Activated naive CD8-positive, alpha-beta T cell (primary cell): ENCODE measurements around the gene SSBP4.

Source experiments
- H3K27ac Mint-ChIP-seq: one replicate; pipeline ENCODE4 v1.8.0; 2021; ENCODE audit warnings: mixed read lengths
- H3K27me3 Mint-ChIP-seq: one replicate; pipeline ENCODE4 v1.8.0; 2021; ENCODE audit warnings: mixed read lengths
- H3K36me3 Mint-ChIP-seq: one replicate; pipeline ENCODE4 v1.8.0; 2021; ENCODE audit warnings: mixed read lengths
- H3K4me1 Mint-ChIP-seq: one replicate; pipeline ENCODE4 v1.8.0; 2021; ENCODE audit warnings: low read depth, mixed read lengths
- H3K4me3 Mint-ChIP-seq: one replicate; pipeline ENCODE4 v1.8.0; 2021; ENCODE audit warnings: mild to moderate bottlenecking, mixed read lengths
- H3K9me3 Mint-ChIP-seq: one replicate; pipeline ENCODE4 v1.8.0; 2021; ENCODE audit warnings: low read depth, mixed read lengths

SSBP4 gene

DNA sequence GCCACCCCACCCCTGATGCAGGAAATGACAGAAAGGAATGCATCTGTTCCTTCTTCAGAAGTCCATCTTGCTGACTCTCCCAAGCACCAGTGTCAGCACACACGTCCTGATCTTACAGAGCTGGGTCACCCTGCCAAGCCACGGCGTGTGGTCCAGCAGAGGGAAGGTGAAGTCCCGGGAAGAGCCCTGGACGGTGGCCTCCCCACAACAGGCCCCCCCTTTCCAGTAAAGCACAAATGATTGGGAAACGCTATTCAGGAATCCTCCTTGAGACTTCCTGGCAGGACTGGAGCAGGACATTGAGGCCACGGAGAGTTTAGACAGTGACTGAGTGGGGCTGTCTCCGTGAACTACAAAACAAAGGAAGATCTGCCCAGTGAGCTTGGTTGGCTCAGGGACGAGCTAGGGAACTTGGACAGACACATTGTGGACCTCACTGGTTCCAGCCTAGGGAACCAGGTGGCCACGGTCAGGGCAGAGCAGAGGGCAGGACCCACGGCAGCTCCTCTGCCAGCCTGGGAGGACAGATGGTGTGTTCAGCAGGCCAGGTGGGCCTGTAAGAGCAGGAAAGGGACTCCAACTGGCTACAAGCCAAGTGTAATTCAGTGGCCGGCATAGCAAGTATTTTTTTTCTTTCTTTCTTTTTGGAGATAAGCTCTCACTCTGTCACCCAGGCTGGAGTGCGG lies 61.0 kb downstream of the SSBP4 start:
- peaks cover 54% of the 10 kb centered on the region for H3K4me1 Mint-ChIP-seq
- no peaks in the 10 kb centered on the region for H3K9me3 Mint-ChIP-seq
- no peaks in the 10 kb centered on the region for H3K27me3 Mint-ChIP-seq
- H3K27ac Mint-ChIP-seq, result peak overlapping the region; percentile 89
- no peaks in the 10 kb centered on the region for H3K36me3 Mint-ChIP-seq
- no peak overlapping the region for H3K4me3 Mint-ChIP-seq

DNA sequence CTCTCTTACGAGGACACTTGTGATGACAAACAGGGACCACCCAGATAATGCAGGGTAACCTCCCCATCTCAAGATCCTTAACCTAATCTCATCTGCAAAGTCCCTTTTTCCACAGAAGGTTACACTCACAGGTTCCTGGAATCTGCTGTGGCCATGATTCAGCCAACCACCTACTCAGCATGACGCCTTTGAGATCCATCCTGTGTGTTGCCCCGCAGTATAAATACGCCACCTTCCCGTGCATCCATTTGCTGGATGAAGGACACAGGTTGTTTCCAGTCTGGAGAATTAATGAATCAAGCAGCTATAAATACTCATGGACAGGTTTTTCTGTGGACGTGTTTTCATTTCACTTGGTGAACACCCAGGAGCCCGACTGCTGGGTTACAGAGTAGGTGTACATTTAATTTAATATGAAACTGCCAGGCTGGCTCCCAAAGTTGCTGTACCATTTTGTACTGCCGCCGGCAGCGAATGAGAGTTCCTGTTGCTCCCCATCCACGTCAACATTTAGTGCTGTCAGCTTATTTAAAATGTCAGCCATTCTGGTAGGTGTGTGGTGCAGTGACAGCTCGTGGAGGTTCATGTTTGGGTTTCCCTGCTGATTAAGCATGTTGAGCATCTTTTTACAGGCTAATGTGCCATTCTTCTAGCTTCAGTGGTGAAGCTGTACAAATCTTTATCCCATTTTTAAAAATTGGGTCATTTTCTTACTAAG lies 62.5 kb downstream of the SSBP4 start:
- no peaks in the 10 kb centered on the region for H3K36me3 Mint-ChIP-seq
- no peak overlapping the region for H3K27ac Mint-ChIP-seq
- H3K9me3 Mint-ChIP-seq, result no peaks in the 10 kb centered on the region
- no peak overlapping the region for H3K4me3 Mint-ChIP-seq
- peaks cover 55% of the 10 kb centered on the region for H3K4me1 Mint-ChIP-seq
- H3K27me3 Mint-ChIP-seq, result no peaks in the 10 kb centered on the region

DNA sequence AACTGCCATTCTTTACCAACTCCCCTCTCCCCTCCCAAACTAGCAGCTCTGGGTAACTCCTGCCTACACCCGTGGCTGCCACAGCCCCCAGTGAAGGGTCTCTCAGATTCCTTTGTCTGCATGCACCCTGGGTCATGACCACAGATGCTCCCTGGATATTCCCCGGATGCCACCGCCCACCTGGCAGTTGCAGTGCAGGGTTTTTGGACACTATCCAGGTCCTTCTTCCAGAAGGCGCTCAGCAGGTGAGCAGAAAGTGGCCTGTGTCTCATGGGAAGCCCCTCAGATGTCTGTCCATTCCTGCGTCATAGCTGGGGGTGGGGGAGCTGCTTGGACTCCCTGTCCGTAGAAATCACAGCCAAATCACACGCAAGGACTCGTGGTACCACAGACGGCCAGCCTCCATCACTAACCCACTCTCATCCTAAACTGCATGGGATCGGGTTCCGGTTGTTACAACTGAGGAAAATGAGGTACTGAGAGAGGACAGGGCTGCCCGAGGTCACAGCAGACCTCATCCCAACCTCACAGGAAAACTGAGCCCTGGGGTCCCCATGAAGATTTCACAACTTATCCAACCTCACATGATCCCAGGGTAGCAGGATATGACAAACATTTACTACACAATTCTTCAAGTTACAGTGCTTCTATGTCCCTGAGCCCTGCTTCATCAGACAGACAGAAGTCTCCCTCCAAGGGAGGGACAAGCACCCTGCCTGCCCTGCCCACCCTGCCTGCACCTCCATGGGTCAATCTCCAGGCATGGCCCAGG lies 64.1 kb downstream of the SSBP4 start:
- H3K27me3 Mint-ChIP-seq, result no peaks in the 10 kb centered on the region
- H3K4me1 Mint-ChIP-seq, result peaks cover 43% of the 10 kb centered on the region
- H3K27ac Mint-ChIP-seq, result no peak overlapping the region
- H3K4me3 Mint-ChIP-seq, result no peak overlapping the region
- no peaks in the 10 kb centered on the region for H3K36me3 Mint-ChIP-seq
- no peaks in the 10 kb centered on the region for H3K9me3 Mint-ChIP-seq
